ENCODE measurements around the gene NR3C2.
"Not testable (repeated sequence)": the region's sequence is repeated elsewhere in the genome, so short reads cannot be mapped to it uniquely, and the experiment has no call there.

Gene NR3C2

GRCh38 chr4:148364525-148364924, 77.7 kb downstream of the NR3C2 start:
- DNase-seq, result no peak

DNA sequence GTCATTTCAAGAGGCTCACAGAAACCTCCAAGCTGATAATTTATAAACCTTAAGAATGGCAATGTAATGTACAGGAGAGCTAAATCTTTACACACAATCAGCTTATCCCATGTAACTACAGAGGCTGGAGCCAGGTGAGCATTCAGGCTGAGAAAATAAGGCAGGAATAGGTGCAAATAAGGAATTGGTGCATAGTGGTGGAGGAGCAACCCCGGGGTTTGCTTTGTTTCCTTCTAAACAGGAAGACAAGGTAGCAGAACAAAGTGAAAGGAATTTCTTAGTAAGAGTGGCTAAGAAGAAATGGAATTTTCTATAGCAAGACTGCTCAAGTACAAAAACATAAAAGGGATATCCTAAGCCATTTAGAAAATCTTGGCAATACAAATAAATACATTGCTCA, 82.4 kb downstream of the NR3C2 start:
- DNase-seq, result no peak

- DNase-seq, result no peak
Measured at GRCh38 chr4:148355442-148356123, 86.6 kb downstream of the NR3C2 start.

GRCh38 chr4:148354186-148354585, 88.0 kb downstream of the NR3C2 start:
- DNase-seq, result no peak

DNA sequence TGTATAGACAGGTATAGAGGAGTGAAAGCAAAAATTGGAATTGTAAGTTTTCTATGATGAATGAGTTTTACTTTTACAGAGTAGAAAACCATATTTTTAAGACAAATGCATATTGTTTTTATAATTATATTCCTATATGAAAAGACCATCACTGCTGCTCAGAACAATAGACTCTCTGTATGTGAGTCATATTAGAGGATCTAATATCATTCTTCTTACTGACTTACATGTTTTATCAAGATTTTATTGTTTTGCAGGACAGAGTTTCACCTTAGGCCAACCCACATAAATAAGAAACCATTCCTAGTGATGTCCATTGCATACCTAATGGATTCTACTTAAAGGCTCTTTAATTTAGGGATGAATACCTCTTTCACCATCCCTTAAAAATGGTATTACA, 88.6 kb downstream of the NR3C2 start:
- no peak for DNase-seq

GRCh38 chr4:148349153-148349552, 93.1 kb downstream of the NR3C2 start:
- DNase-seq, result no peak

DNA sequence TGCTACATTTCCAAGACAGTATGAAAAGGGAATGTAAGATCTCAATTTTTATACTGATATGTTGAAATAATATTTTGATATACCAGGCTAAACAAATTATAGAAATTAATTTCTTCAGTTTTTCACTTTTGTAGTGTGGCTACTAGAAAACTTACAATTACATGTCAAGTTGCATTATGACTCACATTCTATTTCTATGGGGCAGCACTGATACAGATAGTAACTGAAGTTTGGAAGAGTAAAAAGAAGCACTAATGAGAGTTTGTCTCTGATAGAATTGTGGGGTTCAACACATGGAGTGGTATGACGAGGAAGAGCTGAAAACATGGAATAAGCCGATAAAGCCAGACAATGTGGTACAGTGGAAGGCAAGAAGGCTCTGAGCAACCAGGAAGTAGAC, 95.6 kb downstream of the NR3C2 start:
- DNase-seq, result no peak

GRCh38 chr4:148345509-148345908, 96.7 kb downstream of the NR3C2 start:
- no peak for DNase-seq

DNA sequence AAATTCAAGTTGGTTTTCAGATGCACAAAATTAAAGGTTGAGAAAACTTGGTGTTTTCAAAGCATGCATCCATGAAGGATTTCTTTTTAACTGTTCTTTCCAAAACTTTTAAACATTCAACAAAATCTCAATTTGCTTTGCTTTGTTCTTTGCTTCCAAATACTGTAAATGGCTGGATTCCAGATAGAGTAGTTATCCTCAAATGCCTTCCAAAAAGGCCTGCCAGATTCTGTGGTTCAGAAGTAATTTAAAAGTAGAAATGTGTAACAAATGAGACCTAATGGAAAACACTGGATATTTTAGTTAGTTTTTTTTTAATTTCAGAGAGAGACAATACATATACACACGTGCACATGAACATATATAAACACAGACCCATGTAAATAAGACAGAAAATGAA, 97.3 kb downstream of the NR3C2 start:
- no peak for DNase-seq

DNA sequence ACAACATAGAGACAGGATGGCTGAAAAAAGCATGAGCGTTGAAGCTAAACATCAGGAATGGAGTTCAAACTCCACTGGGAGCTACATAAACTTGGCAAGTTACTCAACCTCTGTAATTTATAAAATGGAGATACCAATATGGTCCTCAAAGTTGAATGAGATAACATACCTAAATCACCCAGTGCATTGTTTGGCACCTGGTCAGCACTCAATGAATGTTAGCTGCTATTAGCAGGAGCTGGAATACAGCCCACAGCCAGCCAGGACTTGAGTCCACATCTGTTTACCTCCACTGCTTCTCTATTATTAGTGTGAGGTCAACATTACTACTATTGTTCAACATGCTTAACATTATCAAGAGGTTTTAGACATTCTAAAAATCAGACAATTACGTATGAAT, 97.9 kb downstream of the NR3C2 start:
- no peak for DNase-seq

DNA sequence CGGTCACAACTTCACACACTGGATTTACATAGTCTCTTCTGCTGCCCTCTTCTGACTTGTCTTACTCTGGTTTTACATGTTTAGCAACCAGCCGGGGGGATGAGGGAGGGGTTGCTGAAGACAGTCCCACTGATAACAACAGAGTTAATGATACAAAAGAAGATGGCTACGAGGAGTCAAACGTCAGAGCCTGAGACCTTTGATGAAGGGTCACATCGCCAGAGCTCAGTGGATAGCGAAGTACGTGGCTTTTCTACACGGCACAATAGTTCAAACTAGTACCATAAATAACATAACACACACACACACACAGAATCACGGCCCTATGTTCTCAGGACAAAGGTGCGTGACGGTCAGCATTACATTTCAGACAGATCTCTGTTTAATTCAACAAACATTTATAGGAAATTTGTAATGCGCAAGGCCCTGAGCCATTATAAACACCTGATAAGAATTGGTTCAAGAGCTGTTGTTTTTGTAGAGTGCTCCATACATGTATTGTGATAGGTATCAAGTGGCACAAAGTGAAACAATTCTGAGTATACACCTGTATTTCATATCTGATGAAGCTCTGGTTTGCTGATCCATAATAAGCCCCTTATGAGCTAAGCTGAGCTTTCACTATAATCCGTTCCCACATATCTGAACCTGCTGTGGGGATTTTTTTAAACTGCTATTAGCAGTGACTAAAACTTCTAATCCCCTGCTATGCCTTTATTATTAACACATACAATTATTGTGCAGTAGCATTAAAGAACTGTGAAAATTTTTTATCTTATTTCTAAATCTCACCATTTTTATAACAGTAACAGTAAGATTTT, 100.0 kb downstream of the NR3C2 start:
- DNase-seq, result no peak

DNA sequence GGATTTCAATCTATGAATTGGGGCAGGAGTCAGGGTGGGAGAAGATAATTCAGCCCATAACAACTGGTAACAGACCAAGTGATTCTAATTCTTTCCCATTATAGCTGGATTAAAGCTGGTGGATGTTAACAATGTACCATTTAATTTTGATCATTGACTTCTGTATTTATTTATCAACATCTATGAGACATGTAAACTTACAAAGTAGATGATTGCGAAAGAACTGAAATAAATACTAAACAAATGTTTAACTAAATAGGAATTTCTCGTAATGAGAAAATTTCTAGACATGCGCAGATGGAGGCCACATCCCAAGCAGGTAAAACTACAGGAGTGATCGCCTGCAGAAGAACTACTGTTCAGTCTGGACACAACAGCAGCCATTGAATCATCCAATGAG, 107.1 kb downstream of the NR3C2 start:
- no peak for DNase-seq

GRCh38 chr4:148333265-148333664, 108.9 kb downstream of the NR3C2 start:
- no peak for DNase-seq

DNA sequence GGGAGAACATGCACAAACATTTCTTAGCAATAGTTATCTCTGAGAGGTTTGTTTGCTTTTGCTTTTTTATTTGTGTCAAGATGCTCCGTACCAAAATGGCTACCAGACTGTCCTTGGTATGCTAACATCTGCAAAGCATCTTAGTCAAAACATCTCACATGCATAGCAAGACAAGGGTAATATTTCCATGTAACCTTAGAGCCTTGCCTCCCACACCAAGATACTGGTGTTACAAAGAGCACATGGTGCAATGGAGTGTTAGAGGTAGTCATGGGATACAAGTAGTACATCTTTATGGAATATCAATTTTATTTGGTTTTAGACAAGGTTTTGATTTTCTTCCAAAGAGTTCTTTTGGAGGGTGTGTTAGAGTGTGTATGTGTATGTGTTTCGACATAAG, 109.7 kb downstream of the NR3C2 start:
- no peak for DNase-seq

DNA sequence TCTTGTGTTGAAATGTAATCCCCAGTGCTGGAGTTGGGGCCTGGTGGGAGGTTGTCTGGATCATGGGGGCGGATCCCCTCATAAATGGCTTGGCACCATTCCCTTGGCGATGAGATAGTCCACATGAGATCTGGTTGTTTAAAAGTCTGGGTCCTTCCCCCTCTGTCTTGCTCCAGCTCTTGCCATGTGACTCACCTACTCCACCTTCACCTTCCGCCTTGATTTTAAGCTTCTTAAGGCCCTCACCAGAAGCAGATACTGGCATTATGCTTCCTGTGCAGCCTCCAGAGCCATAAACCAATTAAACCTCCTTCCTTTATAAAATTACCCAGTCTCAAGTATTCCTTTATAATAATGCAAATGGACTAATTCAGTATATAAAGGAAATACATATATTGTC, 111.5 kb downstream of the NR3C2 start:
- DNase-seq, result no peak

GRCh38 chr4:148330161-148330560, 112.1 kb downstream of the NR3C2 start:
- DNase-seq, result no peak

DNA sequence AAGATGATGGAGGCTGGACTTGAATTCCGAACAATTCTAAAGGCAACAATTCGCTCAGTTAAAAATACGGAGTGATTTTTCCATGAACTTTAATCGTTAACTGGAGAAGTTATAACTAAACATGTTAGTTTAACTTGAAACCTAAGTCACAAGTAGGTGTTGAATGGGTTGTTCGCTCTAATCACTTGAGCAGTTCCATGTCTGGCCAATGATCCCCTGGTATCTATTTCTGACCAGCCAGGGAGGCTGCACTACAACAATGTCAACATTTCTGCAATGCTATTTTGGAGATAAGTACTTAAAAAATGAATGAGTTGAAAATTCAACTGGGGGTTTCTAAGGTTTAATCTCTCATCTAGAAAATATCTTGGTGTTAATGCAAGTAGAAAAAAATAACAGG, 112.5 kb downstream of the NR3C2 start:
- no peak for DNase-seq

DNA sequence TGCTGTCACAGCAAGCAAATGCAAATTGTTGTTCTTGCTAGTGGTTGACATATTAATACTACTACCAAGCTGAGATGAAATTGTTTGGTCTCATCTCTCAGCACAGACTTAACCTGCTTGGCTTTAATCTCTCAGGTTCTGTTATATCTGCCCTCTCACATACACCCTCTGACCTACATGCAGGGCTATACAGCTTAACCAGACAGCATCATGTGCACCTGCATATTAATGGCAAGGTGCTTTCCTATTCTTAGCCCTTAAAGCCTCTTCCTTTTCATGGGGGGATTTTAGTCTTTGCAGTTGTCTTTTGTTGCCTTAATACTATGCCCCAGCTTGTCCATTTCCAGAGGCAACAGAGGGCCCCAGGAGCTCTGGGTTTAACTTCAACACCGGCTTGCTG, 114.5 kb downstream of the NR3C2 start:
- no peak for DNase-seq

DNA sequence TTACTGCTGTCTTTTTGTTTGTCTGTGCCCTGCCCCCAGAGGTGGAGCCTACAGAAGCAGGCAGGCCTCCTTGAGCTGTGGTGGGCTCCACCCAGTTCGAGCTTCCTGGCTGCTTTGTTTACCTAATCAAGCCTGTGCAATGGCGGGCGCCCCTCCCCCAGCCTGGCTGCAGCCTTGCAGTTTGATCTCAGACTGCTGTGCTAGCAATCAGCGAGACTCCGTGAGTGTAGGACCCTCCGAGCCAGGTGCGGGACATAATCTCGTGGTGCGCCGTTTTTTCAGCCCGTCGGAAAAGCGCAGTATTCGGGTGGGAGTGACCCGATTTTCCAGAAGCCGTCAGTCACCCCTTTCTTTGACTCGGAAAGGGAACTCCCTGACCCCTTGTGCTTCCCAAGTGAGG, 118.9 kb downstream of the NR3C2 start:
- not testable (repeated sequence) for DNase-seq

DNA sequence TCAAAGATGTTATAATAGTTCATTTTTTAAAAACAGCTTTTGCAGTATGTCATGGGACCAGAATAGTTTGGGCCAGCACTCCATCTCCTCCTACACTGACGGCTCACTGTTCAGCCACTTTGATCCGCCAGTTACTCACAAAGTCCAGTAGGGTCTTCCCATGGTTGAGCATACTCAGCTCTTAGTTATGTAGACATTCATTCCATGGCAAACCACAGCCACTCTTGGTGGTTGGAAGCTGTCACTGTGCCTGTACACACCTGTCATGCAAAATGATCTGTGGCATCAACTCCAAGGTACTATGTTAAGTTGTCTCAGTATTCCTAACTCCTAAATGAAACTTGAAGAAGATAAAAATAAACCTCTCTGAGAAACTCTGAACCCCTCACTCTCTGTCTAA, 127.2 kb downstream of the NR3C2 start:
- DNase-seq, result no peak

GRCh38 chr4:148312956-148313490, 129.2 kb downstream of the NR3C2 start:
- no peak for DNase-seq

GRCh38 chr4:148311526-148311925, 130.7 kb downstream of the NR3C2 start:
- DNase-seq, result no peak

DNA sequence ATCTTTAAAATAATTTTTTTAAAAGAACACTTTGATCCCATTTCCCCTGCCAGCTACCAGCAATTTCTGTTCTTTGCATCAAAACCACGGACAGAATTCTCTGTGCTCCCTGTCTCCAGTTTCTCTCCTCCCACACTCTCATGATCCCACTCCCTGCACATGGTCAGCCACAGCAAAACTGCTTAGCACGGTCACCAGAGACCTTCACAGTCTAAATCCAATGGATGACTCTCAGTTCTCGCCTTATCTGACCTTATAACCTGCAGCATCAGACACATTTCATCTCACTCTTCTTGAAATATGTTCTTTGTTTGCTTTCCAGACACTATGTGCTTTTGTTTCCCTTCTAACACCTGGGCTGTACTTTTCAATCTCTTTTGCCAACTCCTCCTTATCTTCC, 131.5 kb downstream of the NR3C2 start:
- DNase-seq, result no peak

GRCh38 chr4:148305751-148306150, 136.5 kb downstream of the NR3C2 start:
- no peak for DNase-seq
